HG03354 (cell line): ENCODE data around the gene TRDN.

Source experiments
- ATAC-seq: cut with Tn5 transposase; IDR thresholded peaks from one replicate; pipeline ENCODE4 v1.9.1; 2021; ENCODE audit warnings: mild to moderate bottlenecking; ENCODE audit not compliant: unreplicated experiment, poor library complexity, severe bottlenecking

TRDN gene

DNA sequence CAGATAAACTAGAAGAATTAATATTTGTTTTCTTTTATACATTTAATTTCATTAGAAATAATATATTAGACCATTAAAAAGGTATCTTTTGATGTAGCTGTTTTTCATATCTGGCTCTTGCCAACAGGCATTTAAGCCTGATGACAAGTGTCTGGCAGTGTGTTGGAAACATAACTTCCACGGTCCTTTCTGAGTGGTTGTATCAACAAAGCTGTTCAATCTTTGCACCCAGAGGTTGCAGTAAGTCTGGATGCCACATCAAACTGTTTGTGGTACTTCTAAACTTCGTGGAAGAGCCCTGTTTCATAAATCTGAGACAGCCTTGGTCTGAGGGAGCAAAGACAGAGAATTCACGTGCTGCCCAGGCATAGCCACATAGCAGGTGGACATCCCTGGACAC lies 197.4 kb downstream of the TRDN start:
- ATAC-seq = no peak

DNA sequence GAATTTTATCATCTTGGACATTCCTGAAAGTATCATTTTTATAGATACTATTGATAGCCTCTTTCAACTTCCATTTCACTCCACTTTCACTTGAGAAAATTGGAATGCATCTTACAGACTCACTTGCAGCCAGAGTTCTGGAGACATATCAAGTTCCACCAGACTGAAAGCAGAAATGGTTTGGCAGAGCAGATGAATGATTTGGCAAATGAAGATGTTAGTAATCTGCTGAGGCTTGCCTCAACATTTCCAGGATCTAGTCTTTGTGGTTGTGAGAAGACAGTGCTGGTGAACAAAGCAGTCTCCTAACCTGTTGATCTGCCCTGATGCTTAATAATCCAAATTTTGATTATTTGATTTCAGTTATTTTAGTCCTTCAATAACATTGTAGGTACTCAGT lies 202.6 kb downstream of the TRDN start:
- ATAC-seq = no peak

DNA sequence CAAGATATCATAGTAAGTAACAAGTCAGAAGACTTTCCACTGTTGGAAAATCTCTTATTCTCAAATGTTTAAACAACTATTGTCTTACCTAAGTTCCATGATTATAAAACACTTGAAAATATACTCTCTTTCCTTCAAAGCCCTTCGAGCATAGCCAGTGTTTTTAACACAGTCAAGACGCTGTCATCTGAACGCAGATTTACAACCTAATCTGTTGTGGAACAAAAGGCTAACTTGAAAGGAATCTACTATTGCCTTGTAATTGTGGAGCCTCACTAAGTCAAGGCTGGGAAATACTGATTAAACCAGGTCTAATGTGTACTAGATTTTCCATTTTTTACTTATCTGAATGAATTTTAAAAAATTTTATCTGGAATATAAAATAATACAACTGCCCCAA lies 205.8 kb downstream of the TRDN start:
- ATAC-seq = no peak

DNA sequence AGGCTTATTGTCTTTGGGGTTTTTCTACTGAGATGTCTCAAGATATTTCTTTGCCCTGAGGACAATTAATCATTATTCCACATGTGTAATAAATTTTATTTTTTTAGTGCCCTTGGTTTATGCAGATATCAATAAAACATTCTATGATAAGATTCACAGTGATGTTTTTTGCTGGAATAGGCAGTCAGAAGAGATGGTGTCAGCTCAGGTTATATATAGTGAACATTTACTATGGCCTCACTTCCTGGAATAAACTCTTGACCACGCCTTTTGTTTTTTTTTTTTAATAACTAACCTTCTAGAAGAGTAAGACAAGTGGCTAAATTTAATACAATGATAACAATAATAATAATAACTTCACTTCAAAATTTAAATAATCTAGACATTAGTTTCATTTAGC lies 209.7 kb downstream of the TRDN start:
- no peak for ATAC-seq

DNA sequence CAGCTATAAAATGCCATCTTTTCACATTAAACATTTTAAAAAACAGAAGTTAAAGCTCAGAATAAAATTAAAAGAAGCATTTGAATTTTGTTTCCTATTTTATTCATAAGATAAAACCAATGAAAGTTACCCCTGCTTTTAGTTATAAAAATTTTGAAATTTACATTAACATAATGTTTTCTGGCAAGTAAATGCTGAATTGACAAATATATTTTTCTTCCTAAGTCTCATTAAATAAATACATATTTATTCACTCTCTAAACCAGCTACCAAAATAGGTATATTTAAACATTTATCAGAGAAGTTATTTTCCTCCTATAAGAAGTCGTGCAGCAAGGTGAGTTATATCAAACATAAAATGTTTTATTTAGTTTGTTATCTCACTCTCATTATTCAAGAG lies 213.6 kb downstream of the TRDN start:
- ATAC-seq = no peak

DNA sequence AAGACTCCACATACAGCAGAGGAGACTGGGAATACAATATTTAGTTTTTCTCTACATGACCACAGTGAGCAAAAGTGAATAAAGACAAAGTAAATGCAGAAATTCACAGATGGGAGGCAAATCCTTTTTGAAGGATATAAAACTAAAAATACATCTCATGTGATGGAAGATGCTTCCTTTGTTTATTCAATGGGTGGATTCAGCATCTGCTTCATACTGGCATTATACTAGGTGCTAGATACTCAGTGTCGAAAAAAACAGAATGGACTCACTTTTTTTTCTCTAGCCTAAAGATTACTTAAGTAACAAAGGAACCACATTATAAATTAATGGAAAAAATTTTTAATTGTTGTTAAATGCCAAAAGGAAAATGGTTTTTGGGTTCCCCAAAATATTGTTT lies 216.2 kb downstream of the TRDN start:
- ATAC-seq = no peak

DNA sequence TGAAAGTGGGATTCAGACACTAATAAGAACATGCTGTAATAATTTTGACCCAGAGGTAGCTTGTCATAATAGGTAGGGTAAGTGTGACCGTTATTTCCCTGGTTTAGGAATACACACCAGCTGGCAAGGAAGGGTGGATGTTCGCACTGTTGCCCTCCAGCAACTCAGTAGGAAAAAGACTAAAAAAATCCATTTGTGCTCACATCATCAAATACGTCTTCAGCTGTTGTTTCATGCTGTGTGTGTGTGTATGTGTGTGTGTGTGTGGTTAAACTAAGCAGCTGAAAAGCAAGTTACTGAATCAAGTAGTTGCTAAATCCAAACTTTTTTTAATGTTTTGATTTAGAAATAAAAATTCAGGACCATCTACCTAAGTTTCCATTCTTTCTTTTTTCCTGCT lies 218.7 kb downstream of the TRDN start:
- no peak for ATAC-seq

DNA sequence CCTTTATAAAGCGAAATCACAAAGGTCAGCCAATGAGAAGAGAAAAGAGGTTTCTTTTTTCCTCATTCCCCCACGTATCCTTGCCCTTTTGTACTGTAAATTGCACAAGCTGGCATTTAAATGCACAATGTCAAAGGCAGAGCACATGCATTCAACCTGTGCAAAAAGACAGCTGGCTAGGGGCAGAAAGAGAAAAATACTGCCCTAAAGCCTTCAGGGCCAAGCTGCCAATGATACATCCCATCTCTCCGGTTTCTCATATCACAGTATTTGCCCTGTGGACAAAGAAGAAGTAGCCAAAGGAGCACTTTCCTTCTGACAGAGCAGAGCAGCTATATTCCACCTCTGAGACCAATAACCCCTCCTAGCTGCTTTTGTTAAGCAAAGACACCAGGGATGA lies 219.2 kb downstream of the TRDN start:
- no peak for ATAC-seq

DNA sequence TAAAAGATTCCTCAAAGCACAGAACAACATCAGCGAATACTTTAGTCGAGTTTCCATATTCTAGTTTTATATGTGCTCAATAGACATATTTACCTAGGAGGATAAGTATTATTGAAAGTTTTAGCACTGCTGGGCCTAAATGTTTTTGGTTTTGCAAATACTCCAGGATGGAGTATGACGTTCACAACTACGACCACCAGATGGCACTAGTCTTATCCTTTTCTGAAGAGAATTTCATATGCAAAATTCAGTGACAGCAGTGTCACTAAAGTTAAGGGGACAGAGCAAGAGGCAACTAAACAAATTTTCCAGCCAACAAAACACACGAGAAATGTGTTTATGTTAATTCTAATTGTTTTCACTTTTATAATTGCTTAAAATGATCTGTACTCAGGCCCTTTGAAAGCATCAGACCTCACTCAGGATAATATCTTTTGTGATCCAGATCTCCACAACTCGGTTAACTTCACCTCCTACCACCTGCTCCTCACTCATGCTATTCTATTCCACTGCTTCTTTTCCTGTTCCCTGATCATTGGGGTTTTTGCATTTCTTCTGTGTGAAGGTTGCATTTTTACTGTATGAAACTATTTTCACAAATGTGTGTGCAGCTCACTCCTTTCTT lies 220.8 kb downstream of the TRDN start:
- peak; percentile 93 for ATAC-seq

DNA sequence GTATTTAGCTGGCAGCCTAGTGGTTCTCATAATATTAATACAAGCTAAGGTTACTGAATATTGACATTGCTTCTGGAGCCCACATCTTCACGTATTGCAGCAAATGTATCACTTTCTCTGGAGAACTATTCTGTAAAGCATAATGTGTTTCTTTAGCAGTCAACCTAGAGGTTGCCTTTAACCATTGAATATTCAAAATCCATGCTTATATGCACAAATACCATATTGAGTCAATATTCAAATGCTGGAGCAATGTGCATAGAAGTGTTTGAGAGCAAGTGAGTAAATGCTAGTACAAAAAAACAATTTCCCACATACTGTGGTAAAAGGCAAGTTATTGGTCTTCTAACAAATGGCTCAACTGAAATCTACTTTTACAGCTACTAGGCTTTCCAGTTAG lies 231.8 kb downstream of the TRDN start:
- no peak for ATAC-seq

DNA sequence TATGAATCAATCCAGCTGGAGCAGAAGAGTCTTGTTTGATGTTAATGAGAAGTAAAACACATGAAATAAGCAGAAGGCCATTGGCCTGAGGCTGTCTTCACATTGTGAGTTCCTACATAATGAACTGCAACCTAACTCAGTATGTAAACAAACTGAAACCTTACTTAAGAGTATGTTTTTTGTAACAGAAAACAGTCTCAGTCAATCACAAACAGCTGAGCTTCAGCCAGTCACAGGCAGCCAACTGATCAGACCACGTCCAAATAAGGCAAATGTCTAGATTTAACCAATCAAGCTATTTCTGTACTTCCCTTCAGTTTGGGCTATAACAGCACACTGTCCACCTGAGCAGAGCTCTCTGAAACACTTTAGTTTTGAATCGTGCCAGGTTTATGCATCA lies 234.7 kb downstream of the TRDN start:
- peak; percentile 82 for ATAC-seq

DNA sequence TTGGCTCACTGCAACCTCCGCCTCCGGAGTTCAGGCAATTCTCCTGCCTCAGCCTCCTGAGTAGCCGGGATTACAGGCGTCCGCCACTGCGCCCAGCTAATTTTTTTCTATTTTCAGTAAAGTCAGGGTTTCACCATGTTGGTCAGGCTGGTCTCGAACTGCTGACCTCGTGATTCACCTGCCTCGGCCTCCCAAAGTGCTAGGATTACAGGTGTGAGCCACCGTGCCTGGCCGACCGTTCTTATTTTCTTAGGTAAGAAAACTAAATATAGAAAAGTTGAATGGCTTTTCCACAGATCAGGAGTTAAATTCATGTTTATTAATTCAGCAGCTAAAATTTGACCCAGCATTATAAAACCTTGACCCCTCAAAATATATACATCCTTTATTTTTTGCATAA lies 238.7 kb downstream of the TRDN start:
- no peak for ATAC-seq

DNA sequence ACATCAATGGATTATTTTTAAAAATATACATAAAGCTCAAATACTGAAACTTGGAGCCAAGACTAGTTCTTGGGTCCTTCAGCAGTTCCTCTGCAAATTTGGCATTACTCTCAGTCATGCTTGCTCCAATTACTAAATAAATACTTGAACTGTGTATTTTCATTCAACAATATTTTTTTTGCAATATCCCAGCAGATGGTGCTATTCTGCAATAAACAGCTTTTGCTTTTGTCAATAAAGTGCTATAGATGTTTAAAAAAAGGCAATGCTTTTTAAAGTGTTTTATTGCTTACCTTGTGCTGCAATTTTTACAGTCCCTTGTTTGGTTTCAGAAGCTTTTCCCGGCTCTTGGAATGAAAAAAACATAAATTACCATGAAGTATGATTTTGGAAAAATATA lies 243.4 kb downstream of the TRDN start:
- no peak for ATAC-seq

DNA sequence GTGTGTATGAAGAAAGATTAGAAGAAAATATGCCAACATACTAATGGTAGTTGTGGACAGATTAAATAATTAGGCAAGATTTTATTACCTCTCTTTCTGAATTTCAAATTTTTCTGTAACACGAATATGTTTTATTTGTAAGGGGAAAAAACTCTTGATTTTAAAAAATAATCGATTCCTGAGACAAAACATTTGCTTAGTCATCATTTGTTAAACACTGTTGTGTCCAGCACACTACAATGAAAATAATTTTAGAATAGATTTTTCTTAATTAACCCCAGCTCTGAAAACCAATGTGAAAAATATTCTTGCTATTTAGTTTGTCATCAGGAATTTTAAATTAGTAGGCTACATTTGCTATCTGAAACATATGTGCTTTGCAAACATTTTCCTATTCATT lies 253.0 kb downstream of the TRDN start:
- no peak for ATAC-seq

DNA sequence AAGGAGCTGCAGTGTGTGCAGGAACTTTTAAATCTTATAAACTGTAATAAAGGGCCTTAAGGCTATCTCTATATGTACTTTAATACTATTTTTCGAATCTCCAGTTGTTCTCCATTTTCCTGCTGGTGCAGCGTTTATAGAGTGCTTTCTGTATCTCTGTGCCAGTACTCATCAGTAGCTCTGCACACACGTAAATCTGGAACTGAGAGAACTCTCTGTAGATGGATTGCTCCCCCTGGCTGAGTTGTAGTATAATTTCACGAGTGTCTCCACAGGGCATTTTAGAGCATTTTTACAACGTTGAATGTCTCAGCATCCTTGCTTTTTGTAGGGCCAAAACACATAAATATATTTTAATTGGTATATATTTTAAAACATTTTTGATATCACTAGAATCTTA lies 256.5 kb downstream of the TRDN start:
- peak; percentile 68 for ATAC-seq

DNA sequence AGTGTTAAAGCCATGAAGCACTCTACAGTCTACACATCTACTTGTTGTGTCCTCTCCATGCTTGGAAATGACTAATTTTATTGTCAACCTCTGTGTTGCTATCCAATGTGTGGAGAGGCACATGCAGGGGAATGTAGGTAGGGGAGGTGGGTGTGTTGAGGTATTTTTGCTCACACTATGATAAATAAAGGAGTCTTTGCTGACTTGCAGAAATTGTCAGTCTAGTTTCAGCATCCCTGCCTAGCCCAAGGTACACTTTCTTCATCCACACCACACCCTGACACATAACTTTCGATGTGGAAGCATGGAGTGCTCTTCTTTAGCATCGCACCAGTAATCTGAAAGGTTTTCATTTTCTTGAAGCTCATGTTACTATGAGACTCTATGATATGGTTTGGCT lies 264.0 kb downstream of the TRDN start:
- no peak for ATAC-seq

DNA sequence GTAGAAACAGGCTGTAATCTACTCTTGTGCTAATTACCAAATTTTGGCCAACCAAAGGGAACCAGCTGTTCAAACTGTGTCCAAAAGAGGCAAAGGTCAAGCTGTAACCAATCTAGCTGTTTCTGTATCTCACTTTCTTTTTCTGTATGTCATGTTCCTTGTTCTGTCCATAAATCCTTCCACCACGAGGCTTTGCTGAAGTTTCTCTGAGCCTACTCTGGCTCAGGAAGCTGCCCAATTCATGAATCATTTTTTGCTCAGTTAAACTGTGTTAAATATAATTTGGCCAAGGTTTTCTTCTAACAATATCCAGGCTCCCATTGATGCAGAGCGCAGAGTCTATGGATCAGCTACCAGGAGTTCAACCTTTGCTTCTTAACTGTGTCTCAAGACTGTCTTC lies 272.8 kb downstream of the TRDN start:
- ATAC-seq = no peak

DNA sequence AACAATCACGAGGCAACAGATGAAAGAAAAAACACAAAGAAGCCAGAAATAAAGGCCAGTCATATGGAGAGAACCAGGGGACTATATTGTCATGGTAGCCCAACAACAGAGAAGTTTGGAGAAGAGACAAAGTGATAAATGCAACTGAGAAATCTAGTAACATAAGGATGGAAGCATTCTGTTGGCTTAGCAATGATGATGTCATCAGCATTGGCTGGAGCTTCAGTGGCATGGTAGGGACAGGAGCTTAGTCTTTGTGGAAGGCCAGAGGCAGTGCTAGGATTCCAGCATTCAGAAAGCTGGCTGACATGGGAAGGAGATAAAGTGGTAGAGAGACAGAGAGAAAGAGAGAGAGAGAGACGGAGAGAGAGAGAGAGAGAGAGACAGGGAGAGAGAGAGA lies 276.4 kb downstream of the TRDN start:
- no peak for ATAC-seq

DNA sequence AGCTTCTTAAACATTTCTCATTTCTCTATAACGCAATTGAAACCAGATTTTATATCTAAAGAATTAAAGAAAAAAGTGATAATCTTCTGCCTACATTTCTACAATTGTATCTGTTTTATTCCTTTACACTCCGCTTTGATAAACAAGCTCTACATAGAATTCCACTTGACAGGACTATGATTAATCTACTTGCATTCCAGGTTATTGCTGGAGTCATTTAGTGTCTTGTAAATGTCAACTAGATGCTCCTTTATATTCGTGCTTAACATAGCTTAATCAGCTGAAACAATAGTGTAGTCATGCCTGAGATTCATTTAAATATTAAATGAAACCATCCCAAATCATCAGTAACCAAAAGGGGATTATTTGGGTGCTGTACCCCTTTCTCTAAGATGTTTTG lies 284.0 kb downstream of the TRDN start:
- no peak for ATAC-seq

DNA sequence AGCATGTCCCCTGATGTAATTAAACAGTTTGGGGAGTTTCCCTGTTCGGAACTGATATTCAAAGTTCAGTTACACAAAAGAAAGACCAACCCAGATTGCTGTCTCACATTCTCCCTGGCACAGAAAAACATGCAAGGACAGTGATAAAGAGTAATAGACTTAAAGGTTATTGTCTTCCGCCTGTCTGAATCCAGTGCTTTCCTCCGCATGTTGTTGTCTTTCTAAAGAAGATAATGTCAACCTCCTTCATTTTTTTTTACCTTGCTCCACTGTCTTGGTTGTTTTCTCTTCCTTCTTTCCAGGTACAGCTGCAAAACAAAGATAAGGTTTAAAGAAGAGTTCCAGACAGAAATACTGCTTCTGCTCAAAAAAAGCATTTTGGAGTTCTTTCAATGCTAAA lies 284.5 kb downstream of the TRDN start:
- ATAC-seq = no peak

DNA sequence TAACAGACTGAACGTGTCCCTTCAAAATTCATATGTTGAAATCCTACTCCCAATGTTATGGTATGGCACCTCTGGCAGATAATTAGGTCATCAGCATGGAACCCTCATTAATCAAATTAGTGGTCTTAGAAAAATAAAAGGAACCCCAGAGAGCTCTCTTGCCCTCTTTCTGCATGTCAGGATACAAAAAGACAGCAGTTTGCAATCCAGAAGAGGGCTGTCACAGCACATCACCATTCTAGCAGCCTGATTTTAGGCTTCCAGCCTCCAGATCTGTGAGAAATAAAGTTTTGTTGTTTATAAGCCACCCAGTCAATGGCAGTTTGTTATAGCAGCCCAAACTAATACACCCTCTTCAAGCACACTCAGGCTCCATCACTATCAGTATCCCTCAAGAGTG lies 292.9 kb downstream of the TRDN start:
- ATAC-seq = no peak

DNA sequence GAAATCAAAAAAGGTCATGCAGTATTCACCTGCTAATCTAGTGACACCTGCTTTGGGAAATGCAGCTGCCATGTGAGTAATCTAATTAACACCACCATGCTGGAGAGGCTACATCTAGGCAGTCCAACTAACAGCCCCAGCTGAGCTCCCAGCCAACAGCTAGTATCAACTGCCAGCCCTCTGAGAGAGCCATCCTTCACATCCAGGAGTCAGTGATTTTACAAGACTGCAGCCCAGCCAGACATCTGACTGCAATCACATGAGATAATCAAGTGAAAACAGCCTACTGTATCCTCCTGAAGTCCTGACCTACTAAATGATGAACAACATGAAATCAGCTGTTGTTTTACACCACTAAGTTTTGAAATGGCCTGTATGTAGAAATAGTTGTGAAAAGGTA lies 298.4 kb downstream of the TRDN start:
- no peak for ATAC-seq
